GM21723 (cell line): Measurements from ENCODE around the gene OR4N5.
"Not testable (repeated sequence)": the region's sequence is repeated elsewhere in the genome, so short reads cannot be mapped to it uniquely, and the experiment has no call there.

Experiments used
- ATAC-seq: cut with Tn5 transposase; IDR thresholded peaks from one replicate; pipeline ENCODE4 v1.9.1; 2021; ENCODE audit warnings: mild to moderate bottlenecking, moderate library complexity; ENCODE audit not compliant: unreplicated experiment

The OR4N5 gene

DNA sequence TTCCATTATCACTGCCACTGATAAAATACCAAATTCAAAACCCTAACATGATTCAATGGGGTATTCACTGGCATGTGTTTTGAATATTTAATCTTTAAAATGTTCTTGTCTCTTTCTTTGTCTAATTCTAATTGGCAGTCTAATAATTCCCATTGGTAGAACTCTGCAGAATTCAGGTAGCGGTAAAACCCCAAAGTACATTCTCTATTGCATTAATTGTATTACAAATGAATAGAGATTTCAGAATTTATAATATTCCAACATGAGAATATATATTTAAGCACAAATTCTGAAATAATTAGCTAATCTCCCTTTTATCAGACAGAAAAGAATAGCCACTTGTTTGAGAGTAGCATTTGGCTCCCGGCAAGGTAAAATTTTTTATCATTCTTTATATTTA is at the start of gene OR4N5:
TSS of gene OR4N5 (plus strand) at position 301 of the 400 bp plus-strand sequence. CDS start 4,916 bp downstream, outside the sequence.
- ATAC-seq: no peak

- ATAC-seq: no peak
Observed at GRCh38 chr14:20092050-20092449, 46.6 kb upstream of the OR4N5 start.

GRCh38 chr14:20093442-20093841 is 45.2 kb upstream of the OR4N5 start:
- ATAC-seq: no peak

DNA sequence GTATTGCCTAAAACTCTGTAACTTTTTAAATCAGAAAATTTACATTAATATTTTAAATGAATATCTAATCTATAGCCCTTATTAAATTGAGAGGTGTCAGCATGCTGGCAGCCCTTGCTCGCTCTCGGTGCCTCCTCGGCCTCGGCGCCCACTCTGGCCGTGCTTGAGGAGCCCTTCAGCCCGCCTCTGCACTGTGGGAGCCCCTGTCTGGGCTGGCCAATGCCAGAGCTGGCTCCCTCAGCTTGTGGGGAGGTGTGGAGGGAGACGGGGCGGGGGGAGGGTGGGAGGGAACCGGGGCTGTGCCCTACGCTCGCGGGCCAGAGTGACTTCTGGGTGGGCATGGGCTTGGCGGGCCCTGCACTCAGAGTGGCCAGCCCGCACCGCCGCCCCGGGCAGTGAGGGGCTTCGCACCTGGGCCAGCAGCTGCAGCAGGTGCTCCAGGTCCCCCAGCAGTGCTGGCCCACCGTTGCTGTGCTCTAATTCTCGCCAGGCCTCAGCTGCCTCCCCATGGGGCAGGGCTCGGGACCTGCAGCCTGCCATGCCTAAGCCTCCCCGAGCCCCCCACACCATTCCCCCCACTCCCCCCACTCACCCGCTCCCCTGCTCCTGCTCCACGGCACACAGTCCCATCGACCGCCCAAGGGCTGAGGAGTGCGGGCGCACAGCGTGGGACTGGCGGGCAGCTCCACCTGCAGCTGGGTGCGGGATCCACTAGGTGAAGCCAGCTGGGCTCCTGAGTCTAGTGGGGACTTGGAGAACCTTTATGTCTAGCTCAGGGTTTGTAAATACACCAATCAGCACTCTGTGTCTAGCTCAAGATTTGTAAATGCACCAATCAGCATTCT is 39.5 kb upstream of the OR4N5 start:
- not testable (repeated sequence) for ATAC-seq

- no peak for ATAC-seq
Observed at GRCh38 chr14:20110438-20110837, 28.2 kb upstream of the OR4N5 start, which contains the start of gene OR4K17. Gene OR4K17, plus strand, starts transcription at chr14:20110739. Its CDS starts 6,761 bp downstream, at chr14:20117500.

- no peak for ATAC-seq
Observed at GRCh38 chr14:20112321-20112720, 26.3 kb upstream of the OR4N5 start.

- ATAC-seq: no peak
Observed at GRCh38 chr14:20116748-20117147, 21.9 kb upstream of the OR4N5 start.

DNA sequence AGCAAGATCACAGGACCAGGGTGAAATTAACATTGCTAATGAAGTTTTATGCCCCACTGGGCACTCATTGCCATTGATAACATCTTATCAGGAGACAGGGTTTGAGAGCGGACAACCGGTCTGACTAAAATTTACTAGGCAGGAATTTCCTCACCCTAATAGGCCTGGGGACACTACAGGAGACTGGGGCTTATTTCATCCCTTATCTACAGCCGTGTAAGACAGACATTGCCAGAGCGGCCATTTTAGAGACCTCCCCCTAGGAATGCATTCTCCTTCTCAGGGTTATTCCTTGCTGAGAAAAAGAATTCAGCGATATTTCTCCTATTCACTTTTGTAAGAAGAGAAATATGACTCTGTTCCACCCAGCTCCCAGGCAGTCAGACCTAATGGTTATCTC is 19.8 kb upstream of the OR4N5 start:
- ATAC-seq: no peak

GRCh38 chr14:20143911-20144310 is 5.3 kb downstream of the OR4N5 start:
- no peak for ATAC-seq

DNA sequence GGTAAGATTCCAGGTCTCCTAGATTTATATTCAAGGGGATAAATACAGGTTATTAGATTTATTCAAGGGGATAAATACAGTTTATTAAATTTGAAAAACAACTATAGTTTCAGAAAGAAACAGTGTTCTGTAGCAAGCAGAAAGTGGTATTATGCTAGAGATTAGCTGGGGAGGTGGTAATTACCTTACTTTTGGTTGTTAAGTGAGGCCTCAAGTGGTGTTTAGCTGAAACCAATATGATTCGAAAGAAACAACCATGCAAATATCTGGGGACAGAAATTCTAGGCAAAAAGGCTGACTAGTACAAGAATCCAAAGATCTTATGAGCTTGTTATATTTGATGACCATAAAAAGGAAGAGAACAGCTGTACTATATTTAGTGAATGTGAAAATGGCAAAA is 6.2 kb downstream of the OR4N5 start:
- ATAC-seq: no peak

DNA sequence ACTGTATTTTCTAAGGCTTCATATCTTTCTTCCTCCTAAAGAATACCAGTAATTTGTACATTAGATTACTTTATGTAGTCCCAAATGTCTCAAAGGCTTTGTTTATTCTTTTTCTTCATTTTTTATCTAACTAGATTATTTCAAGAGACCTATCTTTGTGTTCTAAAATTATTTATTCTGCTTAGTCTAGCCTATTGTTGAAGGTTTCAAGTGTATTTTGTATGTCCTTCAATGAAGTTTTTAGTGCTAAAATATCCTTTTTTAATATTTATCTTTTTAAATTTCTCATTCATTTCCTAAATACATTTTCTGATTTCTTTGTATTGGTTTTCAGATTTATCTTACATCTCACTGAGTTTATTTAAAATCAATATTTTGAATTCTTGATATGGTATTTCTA is 25.8 kb downstream of the OR4N5 start:
- ATAC-seq: no peak

DNA sequence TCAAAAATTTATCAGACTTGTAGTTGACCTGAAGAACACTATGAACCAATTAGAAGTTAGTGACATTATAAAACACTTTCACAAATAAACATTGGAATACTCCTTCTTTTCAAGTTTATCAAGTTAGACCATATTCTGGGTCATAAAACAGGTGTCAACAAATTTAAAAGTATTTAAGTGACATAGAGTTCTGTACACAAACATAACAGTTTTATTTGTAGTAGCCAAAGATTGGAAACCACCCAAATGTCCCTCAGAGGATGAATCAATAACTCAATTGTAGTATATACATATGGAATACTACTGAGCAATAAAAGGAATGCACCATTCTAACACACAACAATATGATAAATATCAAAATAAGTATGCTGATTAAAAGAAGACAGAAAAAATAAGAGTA is 28.5 kb downstream of the OR4N5 start:
- no peak for ATAC-seq

DNA sequence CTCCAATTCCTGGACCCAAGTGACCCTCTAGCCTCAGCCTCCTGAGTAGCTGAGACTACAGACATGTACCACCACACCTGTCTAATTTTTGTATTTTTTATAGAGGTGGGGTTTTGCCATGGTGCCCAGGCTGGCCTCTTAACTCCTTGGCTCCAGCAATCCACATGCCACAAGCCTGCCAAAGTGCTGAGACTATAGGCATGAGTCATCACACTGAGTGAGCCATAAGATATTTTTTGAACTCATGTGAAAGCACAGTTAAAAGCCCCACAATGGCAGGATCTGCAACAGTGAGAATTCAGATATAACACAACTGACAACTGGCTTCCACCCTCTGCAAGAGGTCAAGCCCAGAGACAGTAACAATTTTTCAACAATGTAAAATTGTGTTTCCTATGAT is 31.2 kb downstream of the OR4N5 start:
- not testable (repeated sequence) for ATAC-seq

GRCh38 chr14:20174205-20174604 is 35.6 kb downstream of the OR4N5 start:
- ATAC-seq: not testable (repeated sequence)

DNA sequence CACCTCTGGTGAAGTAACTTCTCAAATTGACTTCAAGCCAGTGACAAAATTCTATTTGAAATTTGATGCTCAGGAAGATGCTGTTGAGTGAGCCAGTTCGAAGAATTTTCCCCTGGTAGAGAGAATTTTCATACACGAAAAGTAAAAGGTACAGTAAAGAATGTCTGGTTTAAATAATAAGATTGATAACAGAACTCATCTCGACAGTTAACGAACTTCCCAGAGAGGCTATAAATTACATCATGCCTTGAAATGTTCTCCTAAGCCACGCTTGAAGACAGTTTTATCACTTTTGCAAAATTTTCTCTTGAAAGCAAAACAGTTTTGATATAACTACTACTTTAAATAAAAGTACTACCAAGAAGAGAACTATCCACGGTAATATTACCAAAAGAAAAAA is 37.7 kb downstream of the OR4N5 start:
- no peak for ATAC-seq

GRCh38 chr14:20177433-20177974 is 38.9 kb downstream of the OR4N5 start:
- ATAC-seq: no peak

DNA sequence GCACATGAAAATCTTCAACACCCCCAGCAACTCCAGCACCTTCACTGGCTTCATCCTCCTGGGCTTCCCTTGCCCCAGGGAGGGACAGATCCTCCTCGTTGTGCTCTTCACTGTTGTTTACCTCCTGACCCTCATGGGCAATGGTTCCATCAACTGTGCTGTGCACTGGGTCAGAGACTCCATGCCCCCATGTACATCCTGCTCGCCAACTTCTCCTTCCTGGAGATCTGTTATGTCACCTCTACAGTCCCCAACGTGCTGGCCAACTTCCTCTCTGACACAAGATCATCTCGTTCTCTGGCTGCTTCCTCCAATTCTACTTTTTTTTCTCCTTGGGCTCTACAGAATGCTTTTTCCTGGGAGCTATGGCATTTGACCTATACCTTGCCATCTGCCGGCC is 40.6 kb downstream of the OR4N5 start:
- no peak for ATAC-seq

DNA sequence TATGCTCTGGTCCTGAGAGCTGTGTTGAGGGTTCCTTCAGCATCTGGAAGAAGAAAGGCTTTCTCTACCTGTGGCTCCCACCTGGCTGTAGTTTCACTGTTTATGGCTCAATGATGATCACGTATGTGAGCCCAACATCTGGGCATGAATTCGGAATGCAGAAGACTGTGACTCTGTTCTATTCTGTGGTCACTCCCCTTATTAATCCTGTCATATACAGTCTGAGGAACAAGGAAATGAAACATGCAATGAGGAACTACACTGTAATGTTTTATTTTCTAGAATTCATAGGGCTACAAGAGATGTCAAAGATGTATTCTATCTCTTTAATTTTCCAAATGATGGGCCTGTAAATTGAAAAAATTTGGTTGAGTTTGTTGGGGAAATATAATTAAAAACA is 41.3 kb downstream of the OR4N5 start:
- ATAC-seq: no peak

DNA sequence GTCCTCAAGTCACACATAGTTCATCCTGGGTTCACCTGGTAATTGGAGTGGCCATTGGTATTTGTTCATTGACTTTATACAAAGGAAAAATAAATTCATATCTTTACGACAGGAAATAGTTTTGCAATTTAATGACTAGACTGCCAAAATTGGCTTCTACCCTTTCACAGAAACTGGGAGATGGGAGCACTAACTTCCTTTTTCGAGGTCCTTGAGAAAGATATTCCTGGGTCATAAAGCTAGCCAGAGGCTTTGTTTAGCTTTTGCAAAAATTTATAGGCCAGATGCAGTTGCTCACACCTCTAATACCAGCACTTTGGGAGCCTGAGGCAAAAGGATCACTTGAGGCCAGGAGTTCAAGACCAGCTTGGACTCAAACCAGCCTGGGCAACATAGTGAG is 41.9 kb downstream of the OR4N5 start:
- ATAC-seq: no peak

DNA sequence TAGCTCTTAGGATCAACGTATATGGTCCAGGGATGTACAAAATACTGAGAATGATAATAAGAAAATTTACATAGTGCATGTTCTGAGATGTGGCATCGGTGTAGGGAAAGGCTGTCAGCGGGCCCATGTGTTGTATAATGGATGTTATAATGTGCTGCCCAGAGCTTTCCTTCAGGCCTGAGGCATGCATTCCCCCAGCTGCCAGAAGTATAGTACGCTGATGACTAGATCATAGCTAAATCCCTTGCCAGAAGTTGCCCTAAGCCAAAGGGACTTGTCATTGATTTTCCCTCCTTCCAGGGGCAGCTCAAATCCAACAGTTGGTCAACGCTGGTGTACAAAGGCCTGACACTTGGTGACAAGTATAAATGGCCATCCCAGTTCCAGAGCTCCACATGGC is 45.6 kb downstream of the OR4N5 start:
- ATAC-seq: no peak

- no peak for ATAC-seq
Observed at GRCh38 chr14:20190596-20190995, 52.0 kb downstream of the OR4N5 start, which contains the start of gene OR11G2. Gene OR11G2, plus strand, starts transcription at chr14:20190896. Its CDS starts 6,542 bp downstream, at chr14:20197438.

DNA sequence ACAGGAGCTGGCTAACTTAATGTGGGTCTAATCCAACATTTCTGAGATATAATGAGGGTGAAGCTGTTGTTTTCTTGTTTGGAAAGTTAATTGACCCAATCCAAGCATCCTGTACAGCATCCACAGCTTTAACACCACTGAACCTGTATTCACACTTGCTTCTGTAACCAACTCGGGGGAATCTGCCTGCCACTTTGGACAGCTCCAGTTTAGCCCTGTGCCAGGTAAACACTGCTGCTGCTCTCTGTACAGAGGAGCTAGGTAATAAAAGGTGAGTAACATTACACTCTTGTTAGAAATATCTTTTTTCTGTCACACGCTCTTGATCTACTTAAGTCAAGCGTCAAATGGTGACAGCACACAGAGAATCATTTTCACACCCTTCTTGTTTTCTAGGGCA is 52.8 kb downstream of the OR4N5 start:
- no peak for ATAC-seq
